Activated CD8-positive, alpha-beta memory T cell treated with anti-CD3 and anti-CD28 coated beads for 24 hours (primary cell): ENCODE data around the gene RPS19.

ENCODE experiments used
- DNase-seq: peaks from one replicate; pipeline ENCODE4 v3.0.0-alpha.2; 2020

RPS19 gene

GRCh38 chr19:41880329-41880708 is 20.3 kb downstream of the RPS19 start:
- DNase-seq: no peak

- peak; percentile 87 for DNase-seq
These were observed 22.8 kb downstream of the RPS19 start, which contains the start of gene ARHGEF1 for GRCh38 chr19:41882568-41883462. TSS of gene ARHGEF1 (plus strand) at chr19:41883184. CDS start at chr19:41888083, 4,899 bp downstream.

GRCh38 chr19:41883463-41883820 is 23.4 kb downstream of the RPS19 start:
- DNase-seq: no peak

GRCh38 chr19:41883821-41884733 is 24.0 kb downstream of the RPS19 start:
- peak; percentile 95 for DNase-seq

- peak; percentile 82 for DNase-seq
These were observed 27.0 kb downstream of the RPS19 start for GRCh38 chr19:41886761-41887710.

- peak; percentile 92 for DNase-seq
These were observed 27.8 kb downstream of the RPS19 start for GRCh38 chr19:41887711-41888382.

GRCh38 chr19:41888926-41889325 is 28.9 kb downstream of the RPS19 start:
- DNase-seq: peak; percentile 72

GRCh38 chr19:41889896-41890295 is 29.8 kb downstream of the RPS19 start:
- DNase-seq: no peak

- DNase-seq: no peak
These were observed 30.9 kb downstream of the RPS19 start for GRCh38 chr19:41890936-41891335.

- DNase-seq: no peak
These were observed 32.3 kb downstream of the RPS19 start for GRCh38 chr19:41892173-41892902.

- peak; percentile 67 for DNase-seq
These were observed 33.8 kb downstream of the RPS19 start for GRCh38 chr19:41893899-41894298.

GRCh38 chr19:41894350-41894749 is 34.3 kb downstream of the RPS19 start:
- DNase-seq: no peak

GRCh38 chr19:41895745-41896580 is 35.9 kb downstream of the RPS19 start:
- DNase-seq: peak; percentile 70

- DNase-seq: no peak
These were observed 36.5 kb downstream of the RPS19 start for GRCh38 chr19:41896581-41896942.

GRCh38 chr19:41897181-41897580 is 37.1 kb downstream of the RPS19 start:
- no peak for DNase-seq

GRCh38 chr19:41897820-41898219 is 37.8 kb downstream of the RPS19 start:
- DNase-seq: no peak

- DNase-seq: no peak
These were observed 38.2 kb downstream of the RPS19 start for GRCh38 chr19:41898235-41898634.

- DNase-seq: no peak
These were observed 41.8 kb downstream of the RPS19 start for GRCh38 chr19:41901707-41902360.

- DNase-seq: no peak
These were observed 42.5 kb downstream of the RPS19 start for GRCh38 chr19:41902594-41902993.
